PC-9 (cell line): ENCODE results near the gene SFI1.

Experiments used
- CTCF ChIP-seq: fragments of 200-600 bp; sonication (generic); conservative IDR thresholded peaks from 2 replicates; pipeline ENCODE4 v1.6.1; 2017; ENCODE audit warnings: mixed run types, antibody characterized with exemption, mild to moderate bottlenecking, moderate library complexity
- EZH2 ChIP-seq: fragments of 200-600 bp; sonication (generic); IDR thresholded peaks from 2 replicates; pipeline ENCODE4 v1.8.0; 2017; ENCODE audit warnings: antibody characterized with exemption, low read depth

GRCh38 chr22:31637447-31637890 lies 141.1 kb downstream of the SFI1 start:
- no peak for TF ChIP-seq CTCF
- TF ChIP-seq EZH2 = no peak
